H1 (cell line): ENCODE results near the gene ZDHHC20. TPM values are rescaled to one million over a fixed set of nuclear protein-coding genes. Genes with fewer than 3 reads are reported as not detected.

Experiments
- CTCF ChIA-PET: fragments of 300-600 bp; sonication (Branson Sonifier 250); formaldehyde crosslinking; loops from one replicate; lab custom pipeline; 2021; ENCODE audit not compliant: partially characterized antibody; lab: Charles Lee
- POLR2A ChIA-PET: fragments of 300-600 bp; sonication (Branson Sonifier 250); formaldehyde crosslinking; loops from one replicate; lab custom pipeline; 2021; ENCODE audit warnings: inconsistent platforms; ENCODE audit not compliant: partially characterized antibody; lab: Charles Lee
- DNase-seq, 2 experiments: peaks; one replicate each; pipeline versions ENCODE4 v3.0.0 to v3.0.0-alpha.2; 2010 to 2022; ENCODE audit warnings: low spot score in 2 of 2, low read depth in 1 of 2, mixed read lengths in 1 of 2
- FAIRE-seq: peaks from 2 replicates; lab custom pipeline; 2011; peaks lifted over from hg19 to GRCh38; lab: Jason Lieb, UNC
- H2AFZ ChIP-seq: 2 replicates; pipeline ENCODE4 v1.8.1; 2012; ENCODE audit warnings: low read length, inconsistent platforms
- H2AK5ac ChIP-seq: 2 replicates; pipeline ENCODE4 v1.6.1; 2013; ENCODE audit warnings: low read depth, low read length
- H2BK120ac ChIP-seq: replicated peaks from 2 replicates; pipeline ENCODE3; 2013; ENCODE audit warnings: low read depth, low read length, inconsistent platforms
- H2BK12ac ChIP-seq: 2 replicates; pipeline ENCODE4 v1.6.1; 2013; ENCODE audit warnings: low read depth, low read length
- H2BK15ac ChIP-seq: 2 replicates; pipeline ENCODE4 v1.6.1; 2013; ENCODE audit warnings: low read length
- H2BK20ac ChIP-seq: 2 replicates; pipeline ENCODE4 v1.6.1; 2013; ENCODE audit warnings: low read length
- H2BK5ac ChIP-seq: 2 replicates; pipeline ENCODE4 v1.6.1; 2013; ENCODE audit warnings: low read depth, low read length
- H3K14ac ChIP-seq: 2 replicates; pipeline ENCODE4 v1.6.1; 2013; ENCODE audit warnings: inconsistent platforms; ENCODE audit not compliant: insufficient read length
- H3K18ac ChIP-seq: 2 replicates; pipeline ENCODE4 v1.6.1; 2013; ENCODE audit warnings: low read length; ENCODE audit errors: extremely low read depth
- H3K23ac ChIP-seq: 2 replicates; pipeline ENCODE4 v1.6.1; 2013; ENCODE audit warnings: inconsistent platforms; ENCODE audit not compliant: insufficient read length
- H3K23me2 ChIP-seq: 2 replicates; pipeline ENCODE4 v1.6.1; 2013; ENCODE audit warnings: low read depth, low read length
- H3K27ac ChIP-seq: 2 replicates; pipeline ENCODE4 v1.6.1; 2011; ENCODE audit warnings: low read depth, low read length, inconsistent platforms
- H3K27me3 ChIP-seq, 4 experiments: replicated peaks in 1 of 4; 1 replicate in 1 of 4; 2 replicates in 3 of 4; pipeline versions ENCODE4 v1.6.1 to v1.8.1; 2011 to 2013; ENCODE audit warnings: low read length in 3 of 4, mild to moderate bottlenecking in 3 of 4, inconsistent platforms in 2 of 4, mixed read lengths in 2 of 4, moderate library complexity in 1 of 4; ENCODE audit not compliant: control insufficient read depth in 3 of 4, insufficient read depth in 3 of 4; ENCODE audit errors: extremely low read depth in 1 of 4
- H3K36me3 ChIP-seq, 4 experiments: 2 replicates each; pipeline versions ENCODE4 v1.6.1 to v1.8.1; 2011 to 2013; ENCODE audit warnings: mild to moderate bottlenecking in 4 of 4, low read length in 3 of 4, moderate library complexity in 2 of 4, control low read depth in 1 of 4, inconsistent platforms in 1 of 4; ENCODE audit not compliant: insufficient read depth in 4 of 4, control insufficient read depth in 2 of 4
- H3K4ac ChIP-seq: replicated peaks from 2 replicates; pipeline ENCODE3; 2013; ENCODE audit warnings: low read length, low read depth, mixed read lengths, inconsistent platforms; ENCODE audit not compliant: insufficient read length
- H3K4me1 ChIP-seq, 4 experiments: replicated peaks in 1 of 4; 1 replicate in 1 of 4; 2 replicates in 3 of 4; pipeline versions ENCODE4 v1.6.1 to v1.8.1; 2011 to 2013; ENCODE audit warnings: low read length in 3 of 4, inconsistent platforms in 2 of 4, mixed read lengths in 1 of 4; ENCODE audit not compliant: insufficient read depth in 4 of 4, control insufficient read depth in 3 of 4
- H3K4me2 ChIP-seq, 2 experiments: 2 replicates each; pipeline versions ENCODE4 v1.6.1 to v1.8.1; 2011 to 2013; ENCODE audit warnings: low read depth in 2 of 2, low read length in 2 of 2, control low read depth in 1 of 2, inconsistent platforms in 1 of 2, mild to moderate bottlenecking in 1 of 2; ENCODE audit not compliant: insufficient read depth in 1 of 2
- H3K4me3 ChIP-seq, 4 experiments: fragments of 200-600, 300-600 bp in 1 of 4; sonication (generic), shearing (Covaris generic), sonication (Bioruptor Twin) in 1 of 4; 2 replicates each; pipeline versions ENCODE4 v1.5.1 to v1.8.1; 2011 to 2016; ENCODE audit warnings: low read length in 4 of 4, low read depth in 3 of 4, control low read depth in 2 of 4, inconsistent platforms in 2 of 4, mild to moderate bottlenecking in 2 of 4, mixed read lengths in 1 of 4, moderate library complexity in 1 of 4; ENCODE audit not compliant: insufficient read depth in 2 of 4; ENCODE audit errors: extremely low read depth in 1 of 4
- H3K56ac ChIP-seq: replicated peaks from 2 replicates; pipeline ENCODE3; 2013; ENCODE audit warnings: low read depth, mild to moderate bottlenecking, mixed read lengths, low read length, inconsistent platforms; ENCODE audit not compliant: insufficient read length
- H3K79me1 ChIP-seq: 2 replicates; pipeline ENCODE4 v1.6.1; 2013; ENCODE audit warnings: low read depth, low read length, control low read depth
- H3K79me2 ChIP-seq, 2 experiments: 2 replicates each; pipeline versions ENCODE4 v1.6.1 to v1.8.1; 2012 to 2013; ENCODE audit warnings: low read length in 2 of 2, mild to moderate bottlenecking in 2 of 2, inconsistent platforms in 1 of 2; ENCODE audit not compliant: insufficient read depth in 2 of 2, control insufficient read depth in 1 of 2
- H3K9ac ChIP-seq, 4 experiments: replicated peaks in 1 of 4; 1 replicate in 1 of 4; 2 replicates in 3 of 4; pipeline versions ENCODE4 v1.6.1 to v1.8.1; 2011 to 2013; ENCODE audit warnings: low read depth in 3 of 4, low read length in 3 of 4, control low read depth in 2 of 4, mild to moderate bottlenecking in 2 of 4, moderate library complexity in 2 of 4, inconsistent platforms in 1 of 4; ENCODE audit errors: extremely low read depth in 1 of 4
- H3K9me3 ChIP-seq, 2 experiments: 2 replicates each; pipeline versions ENCODE4 v1.6.1 to v1.8.1; 2012 to 2013; ENCODE audit warnings: mild to moderate bottlenecking in 2 of 2, moderate library complexity in 2 of 2, control low read depth in 1 of 2, inconsistent platforms in 1 of 2, low read depth in 1 of 2, low read length in 1 of 2, mixed read lengths in 1 of 2; ENCODE audit not compliant: insufficient read depth in 2 of 2
- H4K20me1 ChIP-seq, 2 experiments: replicated peaks in 1 of 2; 2 replicates each; pipeline versions ENCODE3 to v1.8.1; 2011 to 2013; ENCODE audit warnings: inconsistent platforms in 2 of 2, low read length in 2 of 2, mild to moderate bottlenecking in 1 of 2; ENCODE audit not compliant: insufficient read depth in 2 of 2, control insufficient read depth in 1 of 2
- H4K5ac ChIP-seq: 2 replicates; pipeline ENCODE4 v1.6.1; 2013; ENCODE audit warnings: low read length, low read depth, mixed read lengths, inconsistent platforms; ENCODE audit not compliant: insufficient read length
- H4K8ac ChIP-seq: 2 replicates; pipeline ENCODE4 v1.8.0; 2013; ENCODE audit warnings: mild to moderate bottlenecking, moderate library complexity, low read length, inconsistent platforms; ENCODE audit not compliant: insufficient read depth; ENCODE audit errors: extremely low read depth
- H4K91ac ChIP-seq: replicated peaks from 2 replicates; pipeline ENCODE3; 2013; ENCODE audit warnings: low read length, mixed read lengths, inconsistent platforms; ENCODE audit not compliant: insufficient read length
- ASH2L ChIP-seq: fragments of 200-600, 300-600 bp; sonication (generic); IDR thresholded peaks from one replicate; pipeline ENCODE4 v1.7.1; 2017; ENCODE audit warnings: low read length
- BACH1 ChIP-seq: IDR thresholded peaks from 2 replicates; pipeline ENCODE4 v1.6.1; 2012; ENCODE audit warnings: low read length, improper control_type of control experiment
- CBX8 ChIP-seq: fragments of 300-800, 300-1000 bp; sonication (generic); IDR thresholded peaks from 2 replicates; pipeline ENCODE4 v1.7.1; 2016; ENCODE audit warnings: low read depth, low read length, borderline replicate concordance
- EGR1 ChIP-seq: IDR thresholded peaks from 2 replicates; pipeline ENCODE4 v1.6.1; 2011; ENCODE audit warnings: low read depth, low read length, borderline replicate concordance
- EP300 ChIP-seq, 2 experiments: IDR thresholded peaks; 1 replicate in 1 of 2; 2 replicates in 1 of 2; pipeline ENCODE4 v1.6.1; 2011 to 2012; ENCODE audit warnings: low read depth in 2 of 2, low read length in 2 of 2, mild to moderate bottlenecking in 2 of 2, borderline replicate concordance in 1 of 2, inconsistent platforms in 1 of 2, moderate library complexity in 1 of 2
- EZH2 ChIP-seq: fragments of 200-600 bp; sonication (generic); IDR thresholded peaks from 2 replicates; pipeline ENCODE4 v1.7.1; 2012; ENCODE audit warnings: low read depth, mild to moderate bottlenecking, moderate library complexity, low read length, inconsistent platforms; ENCODE audit not compliant: severe bottlenecking
- KDM5A ChIP-seq: fragments of 200-600 bp; IDR thresholded peaks from 2 replicates; pipeline ENCODE4 v1.7.1; 2012; ENCODE audit warnings: mild to moderate bottlenecking, low read length, inconsistent platforms, mixed read lengths
- RXRA ChIP-seq: IDR thresholded peaks from 2 replicates; pipeline ENCODE4 v1.6.1; 2011; ENCODE audit warnings: low read depth, mild to moderate bottlenecking, low read length, moderate library complexity; ENCODE audit not compliant: insufficient read depth
- SIN3A ChIP-seq, 2 experiments: IDR thresholded peaks in 1 of 2; conservative IDR thresholded peaks in 1 of 2; 2 replicates each; pipeline ENCODE4 v1.6.1; 2011 to 2012; ENCODE audit warnings: low read length in 2 of 2, improper control_type of control experiment in 1 of 2, low read depth in 1 of 2, mild to moderate bottlenecking in 1 of 2
- TAF7 ChIP-seq: optimal IDR thresholded peaks from 2 replicates; pipeline ENCODE3; 2011; ENCODE audit warnings: low read depth, mild to moderate bottlenecking, inconsistent platforms, low read length, moderate library complexity, borderline replicate concordance
- YY1 ChIP-seq: IDR thresholded peaks from 2 replicates; pipeline ENCODE4 v1.6.1; 2011; ENCODE audit warnings: low read depth, mild to moderate bottlenecking, low read length
- polyA plus RNA-seq, 7 experiments: library from polyadenylated mRNA; depleted of rRNA in 3 of 7; stranded (reverse) in 5 of 7; unstranded in 2 of 7; fragments of >200 nt in 5 of 7; fragments of 200-250 nt in 2 of 7; gene quantifications; 1 replicate in 5 of 7; 2 replicates in 1 of 7; 4 replicates in 1 of 7; pipeline versions ENCODE4 v1.2.1 to v1.2.3, GENCODE V29; 2011 to 2013; ENCODE audit warnings: missing spikeins in 2 of 7, mixed read lengths in 2 of 7
- total RNA-seq: library from RNA; stranded (reverse); fragmentation: NEBNext Ultra II Directional; extraction: Animal tissue kit (Norgen Biotek cat#: 25700); gene quantifications from 2 replicates; pipeline ENCODE4 v1.2.1, GENCODE V29; 2021
- TF ChIP-seq, protein P1 (sequence below): IDR thresholded peaks from 2 replicates; pipeline ENCODE4 v1.6.1; 2012; ENCODE audit warnings: low read length, inconsistent platforms
- TF ChIP-seq, protein P2 (sequence below): IDR thresholded peaks from 2 replicates; pipeline ENCODE4 v1.6.1; 2012; ENCODE audit warnings: inconsistent platforms

The ZDHHC20 gene
- total and polyA plus RNA-seq, 2 of the 8 experiments (the other 6 are each of a cell fraction or from before 2014, with no cell fraction given): 16.4 to 89.0 TPM

DNA sequence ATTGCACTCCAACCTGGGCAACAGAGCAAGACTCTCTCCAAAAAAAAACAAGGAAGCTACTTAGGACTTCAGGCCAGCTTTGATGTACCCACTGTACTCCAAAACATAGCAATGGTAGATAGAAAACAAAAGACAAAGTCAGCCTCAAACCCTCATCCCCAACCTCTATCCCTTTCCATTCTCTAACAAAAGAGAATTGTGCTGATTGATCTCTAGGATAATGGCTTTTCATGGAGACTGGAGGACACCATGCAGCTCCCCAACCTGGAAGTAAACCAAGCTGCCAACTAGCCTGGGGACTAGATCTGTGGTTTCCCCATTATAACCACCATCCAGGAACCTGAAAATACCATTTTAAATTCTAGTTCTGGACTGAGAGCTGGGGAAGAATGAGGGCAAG is 4.3 kb upstream of the ZDHHC20 start:
- H3K79me2 ChIP-seq: peaks cover 0 to 5% of the 10 kb centered on the region in 2 experiments; a peak in 2 of 4 replicates
- no peak overlapping the region for H2BK12ac ChIP-seq
- TF ChIP-seq CBX8 (no peak), YY1 (no peak), BACH1 (no peak), EGR1 (no peak), EP300 (IDR thresholded peaks at IDR 0.05; ENCODE audit: borderline replicate concordance in 1 of 2, low read depth in 2 of 2, low read length in 2 of 2) (no peak), TAF7 (no peak), EZH2 (no peak), RXRA (no peak), KDM5A (no peak), SIN3A (conservative IDR thresholded peaks at IDR 0.05 in 1 of 2, IDR thresholded peaks at IDR 0.05 in 1 of 2; ENCODE audit: low read depth in 1 of 2, low read length in 2 of 2) (no peak), ASH2L (no peak)
- TF ChIP-seq, protein P1, sequence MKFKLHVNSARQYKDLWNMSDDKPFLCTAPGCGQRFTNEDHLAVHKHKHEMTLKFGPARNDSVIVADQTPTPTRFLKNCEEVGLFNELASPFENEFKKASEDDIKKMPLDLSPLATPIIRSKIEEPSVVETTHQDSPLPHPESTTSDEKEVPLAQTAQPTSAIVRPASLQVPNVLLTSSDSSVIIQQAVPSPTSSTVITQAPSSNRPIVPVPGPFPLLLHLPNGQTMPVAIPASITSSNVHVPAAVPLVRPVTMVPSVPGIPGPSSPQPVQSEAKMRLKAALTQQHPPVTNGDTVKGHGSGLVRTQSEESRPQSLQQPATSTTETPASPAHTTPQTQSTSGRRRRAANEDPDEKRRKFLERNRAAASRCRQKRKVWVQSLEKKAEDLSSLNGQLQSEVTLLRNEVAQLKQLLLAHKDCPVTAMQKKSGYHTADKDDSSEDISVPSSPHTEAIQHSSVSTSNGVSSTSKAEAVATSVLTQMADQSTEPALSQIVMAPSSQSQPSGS: no peak
- TF ChIP-seq, protein P2, sequence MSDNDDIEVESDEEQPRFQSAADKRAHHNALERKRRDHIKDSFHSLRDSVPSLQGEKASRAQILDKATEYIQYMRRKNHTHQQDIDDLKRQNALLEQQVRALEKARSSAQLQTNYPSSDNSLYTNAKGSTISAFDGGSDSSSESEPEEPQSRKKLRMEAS: no peak
- TF ChIP-seq, all 59 proteins: peak for 0
- no peak overlapping the region for H3K23ac ChIP-seq
- H3K23me2 ChIP-seq: peaks cover 2% of the 10 kb centered on the region; the same call in 1 of the 2 replicates
- peaks cover 0 to 19% (median 9%) of the 10 kb centered on the region in 4 experiments; a peak in 6 of 7 replicates for H3K4me1 ChIP-seq
- no peak overlapping the region for H4K91ac ChIP-seq
- no peak for DNase-seq
- H2BK15ac ChIP-seq: no peak overlapping the region
- H2AFZ ChIP-seq: no peak overlapping the region
- no peaks in the 10 kb centered on the region for H3K27me3 ChIP-seq
- no peak overlapping the region for H3K4me2 ChIP-seq
- no peak overlapping the region for H3K56ac ChIP-seq
- no peak overlapping the region for H3K4me3 ChIP-seq
- no peaks in the 10 kb centered on the region for H3K9me3 ChIP-seq
- ChIA-PET CTCF (interaction anchor here (0.7 to 1.3 kb wide), 3 partner anchors 13 to 213 kb away, joined by 3 to 6 read pairs (median 3); no protein-coding TSS in a partner anchor), POLR2A (no interaction called here)
- H3K27ac ChIP-seq: no peak overlapping the region
- H2BK120ac ChIP-seq: no peak overlapping the region
- H4K8ac ChIP-seq: no peak overlapping the region
- no peak overlapping the region for H2BK5ac ChIP-seq
- H3K14ac ChIP-seq: no peak overlapping the region
- H3K36me3 ChIP-seq: no peaks in the 10 kb centered on the region
- no peaks in the 10 kb centered on the region for H4K20me1 ChIP-seq
- FAIRE-seq: no peak
- H4K5ac ChIP-seq: no peak overlapping the region
- H2AK5ac ChIP-seq: no peak overlapping the region
- no peaks in the 10 kb centered on the region for H3K79me1 ChIP-seq
- no peak overlapping the region for H3K4ac ChIP-seq
- H3K9ac ChIP-seq: no peak overlapping the region
- no peak overlapping the region for H3K18ac ChIP-seq
- no peak overlapping the region for H2BK20ac ChIP-seq
